HUES6 (cell line): ENCODE results near the gene ACTR2.
"Not testable (repeated sequence)": the region's sequence is repeated elsewhere in the genome, so short reads cannot be mapped to it uniquely, and the experiment has no call there.

Source experiments
- H3K27ac ChIP-seq: 2 replicates; pipeline ENCODE4 v1.7.0; 2013; ENCODE audit warnings: low read depth, mild to moderate bottlenecking, low read length, inconsistent platforms
- H3K27me3 ChIP-seq: 2 replicates; pipeline ENCODE4 v1.6.1; 2013; ENCODE audit warnings: low read length; ENCODE audit not compliant: control insufficient read depth, insufficient read depth
- H3K36me3 ChIP-seq: 2 replicates; pipeline ENCODE4 v1.6.1; 2013; ENCODE audit warnings: low read length; ENCODE audit not compliant: control insufficient read depth, insufficient read depth
- H3K4me1 ChIP-seq: 2 replicates; pipeline ENCODE4 v1.6.1; 2013; ENCODE audit warnings: low read length; ENCODE audit not compliant: control insufficient read depth, insufficient read depth
- H3K4me3 ChIP-seq: 2 replicates; pipeline ENCODE4 v1.5.1; 2013; ENCODE audit warnings: low read depth, low read length
- H3K9ac ChIP-seq: one replicate; pipeline ENCODE4 v1.6.1; 2013; ENCODE audit warnings: mild to moderate bottlenecking, low read length
- H3K9me3 ChIP-seq: 2 replicates; pipeline ENCODE4 v1.6.1; 2013; ENCODE audit warnings: low read depth, low read length; ENCODE audit not compliant: control insufficient read depth, insufficient read depth

Gene ACTR2

DNA sequence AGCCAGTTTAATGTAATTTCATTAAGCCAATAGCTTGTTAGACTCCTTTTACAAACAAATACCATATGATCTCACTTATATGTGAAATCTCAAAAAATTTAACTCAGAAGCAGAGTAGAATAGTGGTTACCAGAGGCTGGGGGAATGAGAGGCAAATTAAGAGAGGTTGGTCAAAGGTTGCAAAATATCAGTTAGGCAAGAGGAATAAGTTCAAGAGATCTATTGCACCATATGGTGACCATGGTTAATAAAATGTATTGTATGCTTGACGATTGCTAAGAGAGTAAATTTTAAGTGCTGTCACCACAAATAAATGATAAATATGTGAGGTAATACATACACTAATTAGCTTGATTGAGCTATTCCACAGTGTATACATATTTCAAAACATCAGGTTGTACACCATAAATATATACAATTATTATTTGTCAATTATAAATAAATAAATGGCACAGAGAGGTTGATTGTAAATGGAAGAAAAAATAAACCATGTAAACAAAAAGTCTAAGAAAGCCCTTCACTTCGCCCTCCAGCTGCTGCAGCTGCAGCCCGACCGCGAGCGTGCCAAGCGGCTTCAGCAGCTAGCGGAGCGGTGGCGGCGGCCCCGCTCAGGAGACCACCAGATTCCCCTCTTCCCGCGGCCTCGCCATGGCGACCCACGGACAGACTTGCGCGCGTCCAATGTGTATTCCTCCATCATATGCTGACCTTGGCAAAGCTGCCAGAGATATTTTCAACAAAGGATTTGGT lies 23.0 kb upstream of the ACTR2 start:
- no peaks in the 10 kb centered on the region for H3K27me3 ChIP-seq
- no peak overlapping the region for H3K27ac ChIP-seq
- no peaks in the 10 kb centered on the region for H3K36me3 ChIP-seq
- H3K9me3 ChIP-seq: no peaks in the 10 kb centered on the region
- H3K4me1 ChIP-seq: no peaks in the 10 kb centered on the region
- H3K9ac ChIP-seq: no peak overlapping the region
- no peak overlapping the region for H3K4me3 ChIP-seq

GRCh38 chr2:65212115-65212514 lies 15.5 kb upstream of the ACTR2 start:
- Histone ChIP-seq H3K27me3 (no peaks in the 10 kb centered on the region; the same call in 1 of the 2 replicates), H3K9ac (no peak overlapping the region)

GRCh38 chr2:65212619-65213018 lies 15.0 kb upstream of the ACTR2 start:
- Histone ChIP-seq H3K27ac (no peak overlapping the region), H3K36me3 (no peaks in the 10 kb centered on the region), H3K4me3 (no peak overlapping the region), H3K9ac (no peak overlapping the region), H3K27me3 (no peaks in the 10 kb centered on the region; the same call in 1 of the 2 replicates), H3K4me1 (no peaks in the 10 kb centered on the region), H3K9me3 (no peaks in the 10 kb centered on the region)

More at GRCh38 chr2:65212115-65212514, 15.5 kb upstream of the ACTR2 start:
- Histone ChIP-seq H3K27ac (no peak overlapping the region), H3K4me1 (no peaks in the 10 kb centered on the region), H3K9me3 (no peaks in the 10 kb centered on the region), H3K4me3 (no peak overlapping the region), H3K36me3 (no peaks in the 10 kb centered on the region)

GRCh38 chr2:65213035-65213434 lies 14.6 kb upstream of the ACTR2 start:
- Histone ChIP-seq H3K9me3 (no peaks in the 10 kb centered on the region), H3K36me3 (no peaks in the 10 kb centered on the region), H3K27ac (no peak overlapping the region), H3K27me3 (no peaks in the 10 kb centered on the region; the same call in 1 of the 2 replicates), H3K4me3 (no peak overlapping the region), H3K9ac (no peak overlapping the region), H3K4me1 (no peaks in the 10 kb centered on the region)

DNA sequence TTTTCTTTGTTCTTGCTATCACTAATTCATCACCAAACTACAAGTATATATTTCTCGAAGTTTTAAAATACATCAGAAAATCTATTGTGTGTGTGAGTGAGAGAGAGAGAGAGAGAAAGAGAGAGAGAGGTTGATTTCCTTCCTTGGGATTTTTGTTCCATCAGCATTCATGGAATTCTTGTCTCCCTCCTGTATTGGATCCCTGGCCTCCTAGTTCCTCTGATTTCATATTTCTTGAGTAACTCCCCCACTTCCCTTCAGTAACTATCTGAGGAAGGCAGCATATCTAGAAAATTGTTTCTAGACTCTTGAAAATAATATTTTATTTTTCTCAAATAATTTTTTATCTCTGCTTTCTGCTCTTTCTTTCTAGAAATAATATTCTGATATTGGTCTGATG lies 13.3 kb upstream of the ACTR2 start:
- Histone ChIP-seq H3K4me3 (no peak overlapping the region), H3K27ac (no peak overlapping the region), H3K27me3 (no peaks in the 10 kb centered on the region; the same call in 1 of the 2 replicates), H3K9me3 (no peaks in the 10 kb centered on the region), H3K36me3 (no peaks in the 10 kb centered on the region), H3K9ac (no peak overlapping the region), H3K4me1 (no peaks in the 10 kb centered on the region)

DNA sequence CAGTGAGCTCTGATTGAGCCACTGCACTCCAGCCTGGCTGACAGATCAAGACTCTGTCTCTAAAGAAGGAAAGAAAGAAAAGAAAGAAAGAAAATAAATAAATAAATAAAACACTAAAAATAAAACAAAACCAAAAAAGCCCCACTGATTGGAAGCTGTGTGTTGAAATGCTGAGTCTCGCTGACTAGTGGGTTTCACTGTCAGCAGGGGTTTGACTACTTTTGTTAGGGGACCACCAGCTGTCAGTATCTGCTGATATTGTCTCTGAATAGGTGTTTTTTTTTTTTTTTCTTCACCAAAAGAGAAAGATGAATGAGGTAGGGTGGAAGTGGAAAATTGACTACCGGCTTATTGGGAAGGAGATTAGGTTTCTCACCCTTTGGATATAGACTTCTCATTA lies 12.8 kb upstream of the ACTR2 start:
- no peak overlapping the region for H3K4me3 ChIP-seq

GRCh38 chr2:65215946-65216345 lies 11.7 kb upstream of the ACTR2 start:
- Histone ChIP-seq H3K4me1 (no peaks in the 10 kb centered on the region), H3K36me3 (no peaks in the 10 kb centered on the region), H3K9me3 (no peaks in the 10 kb centered on the region), H3K9ac (no peak overlapping the region), H3K27me3 (no peaks in the 10 kb centered on the region; the same call in 1 of the 2 replicates), H3K4me3 (no peak overlapping the region), H3K27ac (no peak overlapping the region)

More for the DNA sequence above, 12.8 kb upstream of the ACTR2 start:
- no peaks in the 10 kb centered on the region for H3K36me3 ChIP-seq
- H3K27me3 ChIP-seq: no peaks in the 10 kb centered on the region; the same call in 1 of the 2 replicates
- no peaks in the 10 kb centered on the region for H3K9me3 ChIP-seq
- no peak overlapping the region for H3K27ac ChIP-seq
- no peaks in the 10 kb centered on the region for H3K4me1 ChIP-seq
- H3K9ac ChIP-seq: no peak overlapping the region

DNA sequence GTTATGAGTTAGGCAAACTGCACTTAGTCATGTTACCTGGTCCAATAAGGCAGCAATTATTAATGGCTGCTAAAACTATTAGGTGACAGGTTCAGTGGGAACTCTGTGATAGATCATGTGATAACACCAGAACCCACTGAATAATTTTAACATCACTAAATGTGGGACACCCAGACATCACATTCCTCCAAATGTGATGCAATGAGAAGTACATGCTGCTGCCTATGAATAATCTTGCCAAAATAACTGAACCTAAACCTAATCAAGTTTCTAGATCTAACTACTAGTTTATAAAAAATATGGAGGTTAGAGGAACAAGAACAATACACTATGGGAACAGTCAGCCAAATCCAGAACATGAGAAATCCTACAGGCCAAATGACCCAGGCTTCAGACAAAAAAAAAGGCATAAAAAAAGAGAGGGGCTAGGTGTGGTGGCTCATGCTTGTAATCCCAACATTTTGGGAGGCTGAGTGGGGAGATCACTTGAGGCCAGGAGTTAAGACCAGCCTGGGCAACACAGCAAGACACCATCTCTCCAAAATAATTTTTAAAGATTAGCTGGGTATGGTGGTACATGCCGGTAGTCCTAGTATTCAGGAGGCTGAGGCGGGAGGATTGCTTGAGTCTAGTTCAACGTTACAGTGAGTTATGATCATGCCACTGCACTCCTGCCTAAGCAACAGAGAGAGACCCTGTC lies 7.0 kb upstream of the ACTR2 start:
- Histone ChIP-seq H3K4me3 (no peak overlapping the region), H3K36me3 (no peaks in the 10 kb centered on the region), H3K9ac (no peak overlapping the region), H3K27ac (no peak overlapping the region), H3K4me1 (no peaks in the 10 kb centered on the region), H3K9me3 (no peaks in the 10 kb centered on the region), H3K27me3 (no peaks in the 10 kb centered on the region)

DNA sequence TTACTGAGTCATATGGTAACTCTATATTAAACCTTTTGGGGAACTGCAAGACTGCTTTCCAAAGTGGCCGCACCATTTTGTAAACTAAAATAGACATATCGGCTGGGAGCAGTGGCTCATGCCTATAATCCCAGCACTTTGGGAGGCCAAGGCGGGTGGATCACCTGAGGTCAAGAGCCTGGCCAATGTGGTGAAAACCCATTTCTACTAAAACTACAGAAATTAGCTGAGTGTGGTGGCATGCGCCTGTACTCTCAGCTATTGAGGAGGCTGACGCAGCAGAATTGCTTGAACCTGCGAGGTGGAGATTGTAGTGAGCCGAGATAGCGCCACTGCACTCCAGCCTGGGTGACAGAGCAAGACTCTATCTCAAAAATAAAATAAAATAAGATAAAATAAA lies 6.4 kb upstream of the ACTR2 start:
- H3K9me3 ChIP-seq, H3K9ac ChIP-seq, H3K4me3 ChIP-seq, H3K4me1 ChIP-seq, H3K27me3 ChIP-seq, H3K36me3 ChIP-seq, H3K27ac ChIP-seq: not testable (repeated sequence)

GRCh38 chr2:65227020-65227455 lies 593 bp upstream of the ACTR2 start:
- Histone ChIP-seq H3K27ac (no peak overlapping the region), H3K27me3 (no peaks in the 10 kb centered on the region), H3K9me3 (no peaks in the 10 kb centered on the region), H3K9ac (peak overlapping the region; percentile 83), H3K4me1 (peaks cover 4% of the 10 kb centered on the region), H3K36me3 (no peaks in the 10 kb centered on the region), H3K4me3 (peak overlapping the region; percentile 86)

DNA sequence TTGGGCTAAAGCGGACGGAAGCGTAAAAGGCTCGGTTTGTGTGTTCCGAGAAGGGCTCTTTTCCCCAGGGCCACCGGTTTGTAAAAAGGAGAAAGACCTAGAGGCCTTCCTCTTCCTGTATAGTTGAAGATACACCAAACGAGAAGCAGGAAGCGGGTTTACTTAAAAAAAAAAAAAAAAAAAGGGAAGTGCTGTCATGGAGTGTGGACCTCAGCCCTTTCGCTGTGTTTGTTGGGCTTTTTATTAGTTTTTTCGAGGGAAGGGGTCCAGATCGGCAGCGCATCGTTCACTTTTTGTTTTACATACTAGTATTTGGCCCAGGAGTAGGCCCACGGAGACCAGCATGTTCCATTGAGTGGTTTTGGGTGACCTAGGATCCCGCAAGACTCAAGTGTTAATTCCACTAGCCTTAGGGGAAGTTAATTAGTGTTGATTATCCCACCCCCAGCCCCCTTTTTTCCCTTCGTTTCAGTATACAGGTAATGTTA lies 676 bp downstream of the ACTR2 start:
- peaks cover 4% of the 10 kb centered on the region for H3K4me1 ChIP-seq
- peak overlapping the region; percentile 90 for H3K9ac ChIP-seq
- no peaks in the 10 kb centered on the region for H3K27me3 ChIP-seq
- peak overlapping the region; percentile 86 for H3K4me3 ChIP-seq
- H3K27ac ChIP-seq: peak overlapping the region; percentile 77
- no peaks in the 10 kb centered on the region; the same call in 1 of the 2 replicates for H3K36me3 ChIP-seq
- no peaks in the 10 kb centered on the region for H3K9me3 ChIP-seq
